Measurements from ENCODE around the gene MAP3K19.
"Not testable (repeated sequence)": the region's sequence is repeated elsewhere in the genome, so short reads cannot be mapped to it uniquely, and the experiment has no call there.

The MAP3K19 gene

DNA sequence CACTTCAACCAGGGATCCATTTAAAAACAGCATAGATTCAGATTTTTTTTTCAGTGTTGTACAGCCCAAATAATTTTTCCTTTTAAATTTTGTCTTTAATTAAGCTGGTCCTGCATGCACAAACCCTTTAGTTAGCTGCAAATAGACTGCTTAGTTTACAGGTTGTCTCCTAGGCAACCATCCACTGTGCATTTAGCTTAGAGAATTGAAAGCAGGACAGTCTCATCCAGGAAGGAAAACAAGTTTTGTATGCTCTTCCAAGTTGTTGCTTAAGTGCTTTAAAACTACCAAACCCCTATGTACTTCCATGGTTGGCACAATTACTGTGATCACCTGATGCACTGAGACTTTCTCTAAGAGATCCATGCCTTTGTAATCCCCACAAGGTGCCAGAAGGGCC is at the start of gene MAP3K19:
Gene MAP3K19 (minus strand): TSS at position 148 of the 400 bp plus-strand sequence. CDS start 22,800 bp downstream, outside the sequence.
- DNase-seq (ENCODE audit: extremely low read depth in 1 of 2, low read depth in 1 of 2): no peak

GRCh38 chr2:135096665-135097446 is 49.6 kb upstream of the MAP3K19 start:
- DNase-seq (ENCODE audit: extremely low read depth in 1 of 2, low read depth in 1 of 2): no peak

- DNase-seq (ENCODE audit: extremely low read depth in 1 of 2, low read depth in 1 of 2): no peak
These were observed 48.3 kb upstream of the MAP3K19 start for GRCh38 chr2:135095591-135095990.

DNA sequence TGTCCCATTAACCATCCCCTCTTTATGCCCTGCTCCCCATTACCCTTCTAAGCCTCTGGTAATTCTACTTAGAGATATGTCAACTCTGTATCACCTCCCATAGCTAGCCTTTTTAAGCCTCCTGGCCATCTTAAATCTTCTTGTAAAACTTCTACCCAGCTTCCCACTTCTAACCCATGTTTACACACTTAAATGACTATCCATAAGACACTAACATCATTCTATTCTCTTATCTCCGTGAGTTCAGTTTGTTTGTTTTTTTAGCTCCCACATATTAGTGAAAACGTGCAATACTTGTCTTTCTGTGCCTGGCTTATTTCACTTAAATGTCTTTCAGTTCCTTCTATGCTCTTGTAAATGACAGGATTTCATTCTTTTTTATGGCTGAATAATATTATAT is 47.3 kb upstream of the MAP3K19 start:
- DNase-seq (ENCODE audit: extremely low read depth in 1 of 2, low read depth in 1 of 2): no peak

GRCh38 chr2:135093670-135094330 is 46.6 kb upstream of the MAP3K19 start:
- no peak for DNase-seq (ENCODE audit: extremely low read depth in 1 of 2, low read depth in 1 of 2)

DNA sequence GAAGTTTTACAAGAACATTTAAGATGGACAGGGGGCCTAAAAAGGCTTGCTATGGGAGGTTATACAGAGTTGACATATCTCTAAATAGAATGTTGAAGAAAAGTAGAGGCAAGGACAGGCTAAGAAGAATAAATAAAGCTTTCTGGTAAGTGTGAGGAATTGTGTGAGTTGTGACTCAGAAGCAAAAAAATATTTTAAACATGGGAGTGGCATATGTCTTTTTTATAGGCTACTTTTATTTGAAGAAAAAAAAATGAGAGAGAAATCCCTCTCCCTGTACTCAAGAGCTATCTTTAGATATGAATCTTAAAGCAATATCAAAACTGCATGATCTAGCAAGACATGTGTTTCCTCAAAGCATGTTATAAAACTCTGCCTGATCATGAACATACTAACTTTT is 45.9 kb upstream of the MAP3K19 start:
- no peak for DNase-seq (ENCODE audit: extremely low read depth in 1 of 2, low read depth in 1 of 2)

- no peak for DNase-seq (ENCODE audit: extremely low read depth in 1 of 2, low read depth in 1 of 2)
These were observed 44.4 kb upstream of the MAP3K19 start for GRCh38 chr2:135091681-135092080.

- not testable (repeated sequence) for DNase-seq (ENCODE audit: extremely low read depth in 1 of 2, low read depth in 1 of 2)
These were observed 42.4 kb upstream of the MAP3K19 start for GRCh38 chr2:135089597-135089996.

GRCh38 chr2:135086222-135086621 is 39.0 kb upstream of the MAP3K19 start:
- DNase-seq (ENCODE audit: extremely low read depth in 1 of 2, low read depth in 1 of 2): no peak

GRCh38 chr2:135078417-135078816 is 31.2 kb upstream of the MAP3K19 start:
- DNase-seq (ENCODE audit: extremely low read depth in 1 of 2, low read depth in 1 of 2): no peak

GRCh38 chr2:135076556-135076955 is 29.3 kb upstream of the MAP3K19 start:
- DNase-seq (ENCODE audit: extremely low read depth in 1 of 2, low read depth in 1 of 2): no peak

DNA sequence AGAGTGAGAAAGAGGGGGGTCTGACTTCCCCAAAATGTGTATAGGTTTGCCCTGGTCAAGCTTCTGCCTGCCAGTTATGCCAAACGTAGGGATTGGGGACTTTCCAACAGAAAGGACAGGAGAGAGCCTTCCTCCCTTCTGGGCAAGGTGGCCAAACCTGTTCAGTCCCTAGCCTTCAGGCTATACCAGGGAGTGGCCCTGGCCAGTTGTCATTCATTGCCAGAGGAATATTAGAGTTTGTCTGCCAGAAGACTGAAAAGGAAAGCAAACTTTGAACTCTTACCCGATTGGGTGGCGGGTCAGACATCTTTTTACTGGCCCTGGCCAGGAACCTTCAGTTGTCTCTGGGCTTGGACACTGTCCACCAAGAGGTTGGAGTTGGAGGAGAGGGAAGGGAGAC is 27.0 kb upstream of the MAP3K19 start:
- DNase-seq (ENCODE audit: extremely low read depth in 1 of 2, low read depth in 1 of 2): no peak

- DNase-seq (ENCODE audit: extremely low read depth in 1 of 2, low read depth in 1 of 2): no peak
These were observed 25.1 kb upstream of the MAP3K19 start for GRCh38 chr2:135072125-135072997.

GRCh38 chr2:135066710-135067109 is 19.5 kb upstream of the MAP3K19 start:
- no peak for DNase-seq (ENCODE audit: extremely low read depth in 1 of 2, low read depth in 1 of 2)

- no peak for DNase-seq (ENCODE audit: extremely low read depth in 1 of 2, low read depth in 1 of 2)
These were observed 16.9 kb upstream of the MAP3K19 start for GRCh38 chr2:135064149-135064548.

GRCh38 chr2:135063210-135063609 is 16.0 kb upstream of the MAP3K19 start:
- DNase-seq (ENCODE audit: extremely low read depth in 1 of 2, low read depth in 1 of 2): no peak

DNA sequence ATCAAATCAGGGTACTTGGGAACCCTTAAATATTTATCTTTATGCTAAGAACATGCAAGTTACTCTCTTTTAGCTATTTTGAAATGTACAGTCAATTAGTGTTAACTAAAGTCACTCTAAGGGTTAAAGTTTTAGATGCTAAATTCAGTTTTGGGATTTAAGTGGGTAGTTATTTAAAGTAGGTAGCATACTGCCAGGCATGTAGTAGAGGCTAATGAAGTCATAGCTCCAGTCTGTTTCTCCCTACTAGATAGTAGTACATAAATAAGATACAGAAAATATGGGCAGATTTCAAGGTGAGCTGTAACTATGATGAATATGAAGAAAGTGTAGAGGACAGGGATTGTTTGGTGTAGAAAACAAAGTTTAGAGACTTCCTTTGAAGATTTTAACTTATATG is 12.3 kb upstream of the MAP3K19 start:
- no peak for DNase-seq (ENCODE audit: extremely low read depth in 1 of 2, low read depth in 1 of 2)

DNA sequence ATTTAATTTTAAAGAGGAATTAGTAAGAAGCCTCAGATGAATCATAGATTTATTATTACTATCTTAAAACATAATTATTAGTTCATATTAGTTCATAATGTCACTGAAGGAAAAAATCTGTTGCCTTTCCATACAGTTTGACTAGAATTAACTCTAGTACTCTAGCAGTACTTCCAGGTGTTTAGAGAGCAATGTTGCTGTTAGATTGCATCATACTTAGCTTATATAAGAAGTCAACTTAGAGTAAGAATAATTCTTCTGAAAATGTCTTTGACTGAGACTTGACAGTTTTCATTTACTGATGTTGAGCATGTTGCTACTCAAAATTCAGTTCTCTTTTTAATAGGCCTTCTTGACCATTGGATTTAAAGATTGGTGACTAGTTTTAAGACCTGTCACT is 9.5 kb upstream of the MAP3K19 start:
- no peak for DNase-seq (ENCODE audit: extremely low read depth in 1 of 2, low read depth in 1 of 2)

DNA sequence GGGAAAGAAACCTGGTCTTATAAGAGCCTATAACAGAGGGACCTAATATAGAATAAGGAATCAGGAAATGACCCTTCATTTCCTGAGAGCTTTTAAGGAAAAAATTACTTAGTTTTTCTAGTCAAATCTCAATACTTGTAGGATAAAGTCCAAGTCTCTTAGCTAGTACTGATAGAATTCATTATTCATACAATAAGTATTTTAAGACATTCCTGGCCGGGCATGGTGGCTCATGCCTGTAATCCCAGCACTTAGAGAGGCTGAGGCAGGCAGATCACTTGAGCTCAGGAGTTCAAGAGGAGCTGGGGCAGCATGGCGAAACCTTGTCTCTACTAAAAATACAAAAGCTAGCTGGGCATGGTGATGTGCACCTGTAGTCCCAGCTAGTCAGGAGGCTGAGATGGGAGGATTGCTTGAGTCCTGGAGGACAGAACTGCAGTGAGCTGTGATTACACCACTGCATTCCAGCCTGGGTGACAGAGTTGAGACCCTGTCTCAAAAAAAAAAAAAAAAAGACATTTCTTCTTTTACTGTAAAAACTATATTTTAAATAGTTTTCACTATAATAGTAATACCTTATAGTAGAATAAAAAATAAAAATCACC is 8.0 kb upstream of the MAP3K19 start:
- no peak for DNase-seq (ENCODE audit: extremely low read depth in 1 of 2, low read depth in 1 of 2)

DNA sequence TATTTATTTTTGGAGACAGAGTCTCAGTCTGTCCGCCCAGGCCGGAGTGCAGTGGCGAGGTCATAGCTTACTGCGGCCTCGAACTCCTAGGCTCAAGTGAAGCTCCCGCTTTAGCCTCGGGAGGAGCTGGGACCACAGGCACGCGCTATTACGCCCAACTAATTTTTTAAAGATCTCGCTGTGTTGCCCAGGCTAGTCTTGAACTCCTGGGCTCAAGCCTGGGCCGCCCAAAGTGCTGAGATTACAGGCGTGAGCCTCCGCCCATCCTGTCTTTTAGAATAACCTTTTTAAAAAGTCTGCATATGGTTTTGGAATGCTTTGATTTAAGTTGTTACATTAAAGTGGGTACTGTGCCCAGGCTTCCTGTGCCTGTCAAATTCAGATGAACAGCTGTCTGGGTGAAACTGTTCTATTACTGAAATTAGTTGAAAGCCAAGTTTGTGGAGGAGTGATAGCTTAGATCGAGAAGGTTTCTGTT is 5.8 kb upstream of the MAP3K19 start:
- peak in 1 of 2 donors; percentile 1 for DNase-seq (ENCODE audit: extremely low read depth in 1 of 2, low read depth in 1 of 2)

Measured in activated CD8-positive, alpha-beta memory T cell treated with anti-CD3 and anti-CD28 coated beads for 1 hour (primary cell).